ENCODE data around the gene IL17REL. TPM values are rescaled to one million over a fixed set of nuclear protein-coding genes. Genes with fewer than 3 reads are reported as not detected.
A peak's percentile ranks its signal among the peaks of the same experiment; 100 is the strongest.

Gene IL17REL
- total and polyA plus RNA-seq, 2 of the 13 experiments (the other 11 are each of a cell fraction or from before 2014, with no cell fraction given), result not detected

DNA sequence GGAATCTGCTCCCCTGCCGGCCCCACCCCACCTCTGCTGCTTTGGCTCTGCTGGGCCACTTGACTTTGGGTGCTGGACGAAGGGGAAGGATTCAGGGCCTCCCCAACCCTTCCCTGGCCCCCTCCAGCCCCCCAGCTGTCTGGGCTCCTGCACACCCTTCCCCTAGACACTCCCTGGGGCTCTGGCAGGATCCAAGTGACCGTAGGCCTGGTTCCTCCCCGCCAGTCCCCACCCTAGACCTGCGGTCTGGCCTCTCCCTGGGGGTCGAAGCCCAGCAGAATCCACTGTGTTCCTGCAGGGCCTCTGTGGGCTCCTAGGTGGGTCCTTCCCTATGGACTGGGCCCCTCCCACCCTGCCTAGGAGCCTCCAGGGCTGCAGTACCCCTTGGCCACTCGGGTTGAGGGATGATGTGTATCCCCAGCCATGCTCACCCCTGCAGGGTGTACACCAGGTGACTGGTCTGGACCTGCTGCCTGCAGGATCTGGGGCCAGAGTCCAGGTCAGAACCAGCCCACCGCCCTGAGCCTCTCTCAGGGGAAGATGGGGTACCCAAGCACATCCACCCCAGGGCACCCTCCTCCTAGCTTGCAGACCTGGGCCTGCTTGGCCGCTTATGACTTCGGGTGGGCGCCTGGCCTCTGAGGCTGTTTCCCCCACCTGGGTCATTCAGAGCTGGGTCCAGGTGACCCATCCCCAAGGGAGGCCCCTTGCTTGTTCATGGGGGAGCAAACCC lies 46.4 kb downstream of the IL17REL start (continued):
- TF ChIP-seq CBX2 (IDR thresholded peaks at IDR 0.05; ENCODE audit: low read depth, low read length) (no peak), CBX2 (CRISPR knock-in tag; IDR thresholded peaks at IDR 0.05; ENCODE audit: low read depth) (no peak), ZGPAT (CRISPR knock-in tag; IDR thresholded peaks at IDR 0.05) (0 out of 2 replicates have a peak, but pooled peaks have one; percentile 21), EP300 (IDR thresholded peaks at IDR 0.05; ENCODE audit: low read depth in 2 of 2, low read length in 2 of 2) (no peak), EP300 (CRISPR knock-in tag; IDR thresholded peaks at IDR 0.05; ENCODE audit: borderline replicate concordance) (no peak), ZNF558 (CRISPR knock-in tag; IDR thresholded peaks at IDR 0.05; ENCODE audit: borderline replicate concordance) (no peak), TARDBP (CRISPR knock-in tag; IDR thresholded peaks at IDR 0.05) (0 out of 2 replicates have a peak, but pooled peaks have one; percentile 15), HDAC1 (CRISPR knock-in tag; IDR thresholded peaks at IDR 0.05) (peak; percentile 5; the same call in 1 of the 2 replicates), SPEN (CRISPR knock-in tag; IDR thresholded peaks at IDR 0.05; ENCODE audit: low read depth) (peak; percentile 46), HOXA5 (CRISPR knock-in tag; IDR thresholded peaks at IDR 0.05) (no peak), ZBTB7A (CRISPR knock-in tag; IDR thresholded peaks at IDR 0.05) (no peak), IRF2 (CRISPR knock-in tag; IDR thresholded peaks at IDR 0.05) (0 out of 2 replicates have a peak, but pooled peaks have one; percentile 6), SSRP1 (CRISPR knock-in tag; IDR thresholded peaks at IDR 0.05) (peak; percentile 67; the same call in 1 of the 2 replicates), PAF1 (CRISPR knock-in tag; IDR thresholded peaks at IDR 0.05) (peak; percentile 22; the same call in 1 of the 2 replicates), AGO1 (IDR thresholded peaks at IDR 0.05; ENCODE audit: low read depth, low read length, poor library complexity, severe bottlenecking) (peak; percentile 42), ZNF670 (CRISPR knock-in tag; IDR thresholded peaks at IDR 0.05; ENCODE audit: borderline replicate concordance) (0 out of 2 replicates have a peak, but pooled peaks have one; percentile 1), SRSF4 (IDR thresholded peaks at IDR 0.05; ENCODE audit: low read depth, low read length, poor library complexity, severe bottlenecking) (no peak), ZBTB20 (CRISPR knock-in tag; IDR thresholded peaks at IDR 0.05; ENCODE audit: borderline replicate concordance, low read depth) (peak; percentile 9; the same call in 1 of the 2 replicates), SP4 (CRISPR knock-in tag; IDR thresholded peaks at IDR 0.05) (no peak; the same call in 1 of the 2 replicates), TOE1 (CRISPR knock-in tag; IDR thresholded peaks at IDR 0.05) (no peak), RFXANK (CRISPR knock-in tag; IDR thresholded peaks at IDR 0.05) (0 out of 2 replicates have a peak, but pooled peaks have one; percentile 4), PPARG (CRISPR knock-in tag; conservative IDR thresholded peaks at IDR 0.05) (0 out of 2 replicates have a peak, but pooled peaks have one; percentile 9)
- TF ChIP-seq, protein P1, sequence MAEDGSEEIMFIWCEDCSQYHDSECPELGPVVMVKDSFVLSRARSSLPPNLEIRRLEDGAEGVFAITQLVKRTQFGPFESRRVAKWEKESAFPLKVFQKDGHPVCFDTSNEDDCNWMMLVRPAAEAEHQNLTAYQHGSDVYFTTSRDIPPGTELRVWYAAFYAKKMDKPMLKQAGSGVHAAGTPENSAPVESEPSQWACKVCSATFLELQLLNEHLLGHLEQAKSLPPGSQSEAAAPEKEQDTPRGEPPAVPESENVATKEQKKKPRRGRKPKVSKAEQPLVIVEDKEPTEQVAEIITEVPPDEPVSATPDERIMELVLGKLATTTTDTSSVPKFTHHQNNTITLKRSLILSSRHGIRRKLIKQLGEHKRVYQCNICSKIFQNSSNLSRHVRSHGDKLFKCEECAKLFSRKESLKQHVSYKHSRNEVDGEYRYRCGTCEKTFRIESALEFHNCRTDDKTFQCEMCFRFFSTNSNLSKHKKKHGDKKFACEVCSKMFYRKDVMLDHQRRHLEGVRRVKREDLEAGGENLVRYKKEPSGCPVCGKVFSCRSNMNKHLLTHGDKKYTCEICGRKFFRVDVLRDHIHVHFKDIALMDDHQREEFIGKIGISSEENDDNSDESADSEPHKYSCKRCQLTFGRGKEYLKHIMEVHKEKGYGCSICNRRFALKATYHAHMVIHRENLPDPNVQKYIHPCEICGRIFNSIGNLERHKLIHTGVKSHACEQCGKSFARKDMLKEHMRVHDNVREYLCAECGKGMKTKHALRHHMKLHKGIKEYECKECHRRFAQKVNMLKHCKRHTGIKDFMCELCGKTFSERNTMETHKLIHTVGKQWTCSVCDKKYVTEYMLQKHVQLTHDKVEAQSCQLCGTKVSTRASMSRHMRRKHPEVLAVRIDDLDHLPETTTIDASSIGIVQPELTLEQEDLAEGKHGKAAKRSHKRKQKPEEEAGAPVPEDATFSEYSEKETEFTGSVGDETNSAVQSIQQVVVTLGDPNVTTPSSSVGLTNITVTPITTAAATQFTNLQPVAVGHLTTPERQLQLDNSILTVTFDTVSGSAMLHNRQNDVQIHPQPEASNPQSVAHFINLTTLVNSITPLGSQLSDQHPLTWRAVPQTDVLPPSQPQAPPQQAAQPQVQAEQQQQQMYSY (CRISPR knock-in tag; IDR thresholded peaks at IDR 0.05), result peak; percentile 76; the same call in 1 of the 2 replicates
- TF ChIP-seq, protein P2, sequence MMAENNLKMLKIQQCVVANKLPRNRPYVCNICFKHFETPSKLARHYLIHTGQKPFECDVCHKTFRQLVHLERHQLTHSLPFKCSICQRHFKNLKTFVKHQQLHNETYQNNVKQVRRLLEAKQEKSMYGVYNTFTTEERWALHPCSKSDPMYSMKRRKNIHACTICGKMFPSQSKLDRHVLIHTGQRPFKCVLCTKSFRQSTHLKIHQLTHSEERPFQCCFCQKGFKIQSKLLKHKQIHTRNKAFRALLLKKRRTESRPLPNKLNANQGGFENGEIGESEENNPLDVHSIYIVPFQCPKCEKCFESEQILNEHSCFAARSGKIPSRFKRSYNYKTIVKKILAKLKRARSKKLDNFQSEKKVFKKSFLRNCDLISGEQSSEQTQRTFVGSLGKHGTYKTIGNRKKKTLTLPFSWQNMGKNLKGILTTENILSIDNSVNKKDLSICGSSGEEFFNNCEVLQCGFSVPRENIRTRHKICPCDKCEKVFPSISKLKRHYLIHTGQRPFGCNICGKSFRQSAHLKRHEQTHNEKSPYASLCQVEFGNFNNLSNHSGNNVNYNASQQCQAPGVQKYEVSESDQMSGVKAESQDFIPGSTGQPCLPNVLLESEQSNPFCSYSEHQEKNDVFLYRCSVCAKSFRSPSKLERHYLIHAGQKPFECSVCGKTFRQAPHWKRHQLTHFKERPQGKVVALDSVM (CRISPR knock-in tag; IDR thresholded peaks at IDR 0.05), result no peak

All from HepG2 (cell line).